ENCODE measurements around the gene C1QTNF2.

GRCh38 chr5:160397492-160397891 lies 27.1 kb upstream of the C1QTNF2 start:
- TF ChIP-seq CTCF (IDR thresholded peaks at IDR 0.05): no peak
- no peak for TF ChIP-seq POLR2A (IDR thresholded peaks at IDR 0.05)
